GM03348 (cell line): ENCODE measurements around the gene C1QL1.
A peak's percentile ranks its signal among the peaks of the same experiment; 100 is the strongest.

Source experiments
- DNase-seq: peaks from one replicate; pipeline ENCODE4 v3.0.0; 2012; ENCODE audit warnings: low spot score

The C1QL1 gene

GRCh38 chr17:44914148-44914547, 54.0 kb downstream of the C1QL1 start:
- no peak for DNase-seq

- no peak for DNase-seq
Measured at GRCh38 chr17:44913676-44914075, 54.4 kb downstream of the C1QL1 start.

GRCh38 chr17:44912763-44913544, 55.1 kb downstream of the C1QL1 start:
- DNase-seq: no peak

GRCh38 chr17:44911133-44912001, 56.7 kb downstream of the C1QL1 start:
- DNase-seq: peak; percentile 54

- no peak for DNase-seq
Measured at GRCh38 chr17:44910231-44911106, 57.6 kb downstream of the C1QL1 start.
